Activated gamma-delta T cell (primary cell): ENCODE results near the gene ARHGAP9.
"Not testable (repeated sequence)": the region's sequence is repeated elsewhere in the genome, so short reads cannot be mapped to it uniquely, and the experiment has no call there.

Experiments
- DNase-seq: peaks from one replicate; lab custom pipeline; 2025; lab: John Stamatoyannopoulos, UW

Gene ARHGAP9

DNA sequence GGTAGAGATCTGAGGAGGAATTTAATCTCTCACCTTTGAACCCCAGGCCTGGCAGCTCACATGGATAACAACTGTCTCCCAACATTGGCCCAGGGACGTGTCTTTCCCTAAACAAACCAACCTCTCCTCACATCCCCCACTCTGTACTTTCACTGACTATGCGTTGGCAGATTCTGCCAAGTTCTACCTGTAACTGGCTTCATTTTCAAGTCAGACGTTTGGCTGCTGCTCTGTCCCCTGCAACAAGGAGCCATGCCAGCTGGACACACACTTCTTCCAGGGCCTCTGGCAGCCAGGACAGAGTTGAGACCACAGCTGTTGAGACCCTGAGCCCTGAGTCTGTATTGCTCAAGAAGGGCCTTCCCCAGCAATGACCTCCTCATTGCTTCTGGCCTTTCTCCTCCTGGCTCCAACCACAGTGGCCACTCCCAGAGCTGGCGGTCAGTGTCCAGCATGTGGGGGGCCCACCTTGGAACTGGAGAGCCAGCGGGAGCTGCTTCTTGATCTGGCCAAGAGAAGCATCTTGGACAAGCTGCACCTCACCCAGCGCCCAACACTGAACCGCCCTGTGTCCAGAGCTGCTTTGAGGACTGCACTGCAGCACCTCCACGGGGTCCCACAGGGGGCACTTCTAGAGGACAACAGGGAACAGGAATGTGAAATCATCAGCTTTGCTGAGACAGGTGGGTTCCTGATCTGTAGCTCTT, 45.0 kb downstream of the ARHGAP9 start, which contains the start of gene INHBC:
TSS of gene INHBC (plus strand) at position 268 of the 707 bp plus-strand sequence. CDS start at position 371, 103 bp downstream.
- no peak for DNase-seq

DNA sequence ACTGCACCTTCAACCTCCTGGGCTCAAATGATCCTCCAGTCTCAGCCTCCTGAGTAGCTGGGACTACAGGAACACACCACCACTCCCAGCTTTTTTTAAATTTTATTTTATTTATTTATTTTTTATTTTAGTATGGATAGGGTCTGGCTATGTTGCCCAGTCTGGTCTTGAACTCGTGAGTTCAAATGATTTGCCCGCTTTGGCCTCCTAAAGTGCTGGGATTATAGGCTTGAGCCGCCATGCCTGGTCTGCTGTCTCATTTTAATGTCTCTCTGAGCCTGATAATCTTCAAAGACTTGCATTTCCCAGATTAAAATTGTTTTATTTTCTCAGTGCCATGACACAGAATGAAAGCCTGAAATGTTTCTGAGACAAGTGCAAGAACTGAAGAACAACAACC, 46.3 kb downstream of the ARHGAP9 start:
- DNase-seq: no peak

DNA sequence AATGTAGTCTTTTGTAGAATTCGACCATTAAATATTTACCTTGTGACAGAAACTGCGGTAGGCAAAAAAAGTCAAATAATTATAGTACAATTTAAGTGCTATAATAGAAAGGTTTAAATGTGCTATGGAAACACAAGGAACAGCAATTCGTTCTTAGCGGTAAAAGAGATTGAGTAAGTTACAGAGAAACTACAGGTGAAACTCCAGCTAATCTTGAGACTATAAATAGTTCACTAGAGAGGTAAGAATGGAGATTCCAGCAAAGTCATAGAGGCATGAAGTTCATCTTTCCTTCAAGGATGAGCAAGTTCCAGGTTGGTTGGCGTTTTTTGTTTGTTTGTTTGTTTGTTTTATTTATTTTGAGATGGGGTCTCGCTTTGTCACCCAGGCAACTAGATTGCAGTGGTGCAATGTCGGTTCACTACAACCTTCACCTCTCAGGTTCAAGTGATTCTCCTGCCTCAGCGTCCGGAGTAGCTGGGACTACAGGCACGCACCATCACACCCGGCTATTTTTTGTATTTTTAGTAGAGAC, 47.9 kb downstream of the ARHGAP9 start:
- no peak for DNase-seq

DNA sequence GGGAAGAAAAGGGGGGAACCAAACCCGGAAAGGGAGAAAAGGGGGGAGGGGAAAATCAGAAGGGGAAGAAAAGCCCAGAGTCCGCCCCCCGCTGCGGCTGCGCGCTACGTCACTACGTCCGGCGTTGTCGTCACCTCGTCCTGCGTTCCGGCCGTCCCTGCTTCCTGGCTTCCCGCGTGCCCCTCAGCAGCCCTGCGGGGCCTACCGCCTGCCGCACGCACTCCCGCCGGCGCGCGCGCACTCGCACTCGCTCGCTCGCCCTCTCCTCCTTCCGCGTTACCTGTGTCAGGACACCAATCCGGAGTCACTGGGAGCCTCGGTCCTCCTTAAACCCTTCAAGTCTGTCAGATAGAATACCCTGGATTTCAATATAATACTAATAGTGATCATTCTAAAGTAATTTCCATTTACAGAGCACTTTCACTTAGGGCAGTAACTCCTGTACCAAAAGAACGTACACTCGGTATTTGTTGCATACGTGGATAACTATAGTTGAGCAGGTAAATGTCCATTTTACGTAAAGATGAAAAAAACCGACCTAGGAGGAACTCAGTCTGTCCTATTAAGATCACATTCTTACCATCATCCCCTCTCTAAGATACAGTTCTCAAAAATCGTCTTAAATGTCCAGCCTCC, 48.6 kb downstream of the ARHGAP9 start, which contains the start of gene R3HDM2:
TSS of gene R3HDM2 (minus strand) at position 113 of the 636 bp plus-strand sequence. CDS start 120,615 bp downstream, outside the sequence.
- DNase-seq: peak; percentile 94

DNA sequence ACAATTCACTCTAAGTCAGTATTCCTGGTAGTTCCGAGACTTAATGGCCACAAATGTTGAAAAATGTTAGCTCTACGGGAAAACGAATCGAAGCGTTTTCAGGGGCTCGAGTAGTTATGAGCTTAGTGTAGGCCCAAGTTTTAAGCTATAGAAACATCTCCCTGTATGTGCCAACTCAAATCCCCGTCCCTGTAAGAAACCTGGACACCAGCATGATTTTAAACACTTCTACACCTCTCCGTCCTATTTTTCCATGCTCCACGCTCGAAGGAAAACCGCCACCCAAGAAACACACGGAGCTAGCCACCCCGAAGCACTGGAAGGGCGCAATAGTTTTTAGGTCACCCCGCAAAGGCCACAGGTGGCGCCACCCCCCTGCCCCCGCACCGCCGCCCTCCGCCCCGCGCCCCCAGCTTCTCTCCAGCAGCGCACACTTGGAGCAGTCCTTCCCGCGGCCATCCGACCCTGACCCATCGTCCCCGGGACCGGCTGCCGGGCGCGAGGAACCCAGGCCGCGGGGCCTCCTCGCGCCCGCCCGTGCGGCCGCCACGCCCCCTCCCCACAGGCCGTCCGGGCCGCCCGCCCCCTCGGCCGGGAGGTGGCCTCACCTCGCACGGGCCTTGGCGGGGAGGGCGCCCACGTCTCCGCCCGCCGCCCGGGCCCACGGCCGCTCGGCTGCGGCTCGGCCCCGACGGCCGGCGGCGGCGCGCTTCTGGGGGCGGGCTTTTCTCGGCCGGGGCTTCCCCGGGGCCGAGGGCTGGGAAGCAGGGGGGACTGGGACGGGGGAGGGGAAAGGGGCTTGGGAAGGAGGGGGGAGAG, 49.3 kb downstream of the ARHGAP9 start:
- DNase-seq: peak; percentile 65

DNA sequence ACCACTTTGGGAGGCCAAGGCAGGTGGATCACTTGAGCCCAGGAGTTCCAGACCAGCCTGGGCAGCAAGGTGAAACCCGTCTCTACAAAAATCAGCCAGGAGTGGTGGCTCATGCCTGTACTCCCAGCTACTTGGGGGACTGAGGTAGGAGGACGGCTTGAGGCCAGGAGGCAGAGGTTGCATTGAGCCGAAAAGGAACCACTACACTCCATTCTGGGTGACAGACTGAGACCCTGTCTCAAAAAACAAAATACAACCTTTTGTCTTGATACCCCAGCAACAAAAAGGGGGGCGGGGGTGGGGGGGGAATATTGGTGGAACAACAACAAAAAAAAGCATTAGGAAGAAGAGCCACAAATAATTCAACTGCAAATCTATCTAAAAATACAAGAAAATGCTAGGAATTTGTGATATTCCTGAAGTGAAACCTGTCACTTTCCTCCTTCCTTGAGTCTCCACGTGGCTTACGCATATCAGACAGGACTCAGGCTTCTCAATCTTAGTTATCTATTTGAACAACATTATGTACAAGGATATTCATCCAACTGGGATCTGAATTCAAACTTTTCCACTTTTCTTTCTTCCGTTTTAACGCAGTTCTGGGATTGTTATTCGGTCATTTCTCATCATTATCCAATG, 50.1 kb downstream of the ARHGAP9 start:
- DNase-seq: no peak

DNA sequence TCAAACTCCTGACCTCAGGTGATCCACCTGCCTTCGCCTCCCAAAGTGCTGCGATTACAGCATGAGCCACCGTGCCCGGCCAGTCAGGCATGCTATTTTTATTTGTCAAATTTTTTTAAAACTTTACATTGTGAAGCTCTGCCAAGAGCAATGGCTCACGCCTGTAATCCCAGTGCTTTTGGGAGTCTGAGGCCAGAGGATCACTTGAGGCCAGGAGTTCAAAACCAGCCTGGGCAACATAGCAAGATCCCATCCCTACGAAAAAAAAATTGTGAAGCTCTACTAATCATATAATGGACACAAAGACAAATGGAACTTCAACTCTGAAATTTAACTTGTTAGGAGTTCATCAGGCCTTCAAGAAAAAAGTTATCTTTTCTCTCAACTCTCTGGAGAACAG, 50.7 kb downstream of the ARHGAP9 start:
- DNase-seq: no peak

DNA sequence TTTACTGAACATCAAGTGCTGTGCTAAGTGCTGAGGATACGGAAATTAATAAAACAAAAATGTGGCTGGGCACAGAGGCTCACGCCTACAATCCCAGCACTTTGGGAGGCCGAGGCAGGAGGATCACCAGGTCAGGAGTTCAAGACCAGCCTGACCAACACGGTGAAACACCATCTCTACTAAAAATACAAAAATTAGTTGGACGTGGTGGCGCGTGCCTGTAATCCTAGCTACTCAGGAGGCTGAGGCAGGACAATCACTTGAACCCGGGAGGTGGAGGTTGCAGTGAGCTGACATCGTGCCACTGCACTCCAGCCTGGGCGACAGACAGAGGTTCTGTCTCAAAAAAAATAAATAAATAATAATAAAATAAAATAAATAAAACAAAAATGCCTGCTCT, 52.7 kb downstream of the ARHGAP9 start:
- DNase-seq: not testable (repeated sequence)
